Astrocyte of the cerebellum (primary cell): ENCODE measurements around the gene SLMAP.

Experiments
- DNase-seq: peaks from one replicate; pipeline ENCODE4 v3.0.0-alpha.2; 2011; ENCODE audit warnings: low read depth
- H3K4me3 ChIP-seq: 2 replicates; pipeline ENCODE4 v1.5.1; 2011; ENCODE audit warnings: mild to moderate bottlenecking, low read depth, low read length, moderate library complexity
- in situ Hi-C: cut with HindIII; loops from 2 replicates; pipeline ENCODE4 v1.10.0; 2017; ENCODE audit warnings: low sequenced_read_pairs
- TF ChIP-seq, protein P1 (sequence below): IDR thresholded peaks from 2 replicates; pipeline ENCODE4 v1.5.1; 2012; ENCODE audit warnings: low read length, low read depth, moderate library complexity, mild to moderate bottlenecking; ENCODE audit errors: missing control alignments

SLMAP gene

DNA sequence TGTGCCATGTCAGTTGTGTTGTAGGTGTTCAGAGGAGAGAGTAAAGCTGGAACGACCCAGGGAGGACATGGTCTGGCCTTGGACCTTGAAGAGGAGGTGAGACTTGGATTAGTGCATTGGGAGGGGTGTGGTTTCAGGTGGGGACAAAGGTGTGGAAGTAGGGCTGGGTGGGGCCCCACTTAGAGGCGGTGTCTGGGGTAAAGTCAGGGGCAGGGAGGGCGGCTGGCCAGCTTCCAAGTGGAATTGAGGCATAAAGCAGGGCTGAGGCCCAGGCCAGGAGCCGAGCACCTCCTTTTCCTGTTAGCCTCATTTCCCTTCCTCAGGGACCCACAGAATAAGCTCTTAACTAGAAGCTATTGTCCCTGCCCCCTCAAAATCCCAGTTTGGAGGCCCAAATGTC, 215.9 kb downstream of the SLMAP start:
- DNase-seq, result no peak
- TF ChIP-seq, protein P1, sequence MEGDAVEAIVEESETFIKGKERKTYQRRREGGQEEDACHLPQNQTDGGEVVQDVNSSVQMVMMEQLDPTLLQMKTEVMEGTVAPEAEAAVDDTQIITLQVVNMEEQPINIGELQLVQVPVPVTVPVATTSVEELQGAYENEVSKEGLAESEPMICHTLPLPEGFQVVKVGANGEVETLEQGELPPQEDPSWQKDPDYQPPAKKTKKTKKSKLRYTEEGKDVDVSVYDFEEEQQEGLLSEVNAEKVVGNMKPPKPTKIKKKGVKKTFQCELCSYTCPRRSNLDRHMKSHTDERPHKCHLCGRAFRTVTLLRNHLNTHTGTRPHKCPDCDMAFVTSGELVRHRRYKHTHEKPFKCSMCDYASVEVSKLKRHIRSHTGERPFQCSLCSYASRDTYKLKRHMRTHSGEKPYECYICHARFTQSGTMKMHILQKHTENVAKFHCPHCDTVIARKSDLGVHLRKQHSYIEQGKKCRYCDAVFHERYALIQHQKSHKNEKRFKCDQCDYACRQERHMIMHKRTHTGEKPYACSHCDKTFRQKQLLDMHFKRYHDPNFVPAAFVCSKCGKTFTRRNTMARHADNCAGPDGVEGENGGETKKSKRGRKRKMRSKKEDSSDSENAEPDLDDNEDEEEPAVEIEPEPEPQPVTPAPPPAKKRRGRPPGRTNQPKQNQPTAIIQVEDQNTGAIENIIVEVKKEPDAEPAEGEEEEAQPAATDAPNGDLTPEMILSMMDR, result no peak
- in situ Hi-C loops, result no loop called here
- no peak overlapping the region for H3K4me3 ChIP-seq

DNA sequence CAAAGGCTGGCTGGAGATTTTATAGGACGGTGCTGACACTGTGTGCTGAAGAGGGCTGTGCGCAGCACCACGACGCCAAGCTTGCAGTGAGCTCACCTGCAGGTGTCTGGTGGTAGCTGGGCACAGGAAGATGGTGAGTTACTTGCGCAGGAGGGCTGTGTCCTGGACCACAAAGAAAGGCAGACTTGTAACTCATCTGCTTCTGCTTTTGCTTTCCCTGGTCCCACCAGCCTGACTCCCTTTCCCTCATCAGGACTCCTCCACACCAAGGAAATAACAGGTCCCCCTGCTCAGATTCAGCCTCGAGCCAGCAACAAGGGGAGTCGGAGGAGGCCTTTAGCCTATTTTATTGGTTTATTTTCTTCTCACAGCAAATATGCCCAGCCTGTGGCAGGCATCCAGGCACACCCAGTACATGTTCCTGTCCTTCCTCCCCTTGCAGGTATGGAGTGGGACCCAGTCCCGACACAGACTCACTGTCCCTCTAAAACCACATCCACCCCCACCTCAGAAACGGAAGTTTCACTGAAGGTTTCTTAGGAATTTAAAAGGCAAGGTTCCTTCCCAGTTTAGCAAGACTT, 216.5 kb downstream of the SLMAP start:
- DNase-seq, result no peak
- TF ChIP-seq, protein P1, result no peak
- H3K4me3 ChIP-seq, result no peak overlapping the region
- in situ Hi-C loops, result no loop called here

DNA sequence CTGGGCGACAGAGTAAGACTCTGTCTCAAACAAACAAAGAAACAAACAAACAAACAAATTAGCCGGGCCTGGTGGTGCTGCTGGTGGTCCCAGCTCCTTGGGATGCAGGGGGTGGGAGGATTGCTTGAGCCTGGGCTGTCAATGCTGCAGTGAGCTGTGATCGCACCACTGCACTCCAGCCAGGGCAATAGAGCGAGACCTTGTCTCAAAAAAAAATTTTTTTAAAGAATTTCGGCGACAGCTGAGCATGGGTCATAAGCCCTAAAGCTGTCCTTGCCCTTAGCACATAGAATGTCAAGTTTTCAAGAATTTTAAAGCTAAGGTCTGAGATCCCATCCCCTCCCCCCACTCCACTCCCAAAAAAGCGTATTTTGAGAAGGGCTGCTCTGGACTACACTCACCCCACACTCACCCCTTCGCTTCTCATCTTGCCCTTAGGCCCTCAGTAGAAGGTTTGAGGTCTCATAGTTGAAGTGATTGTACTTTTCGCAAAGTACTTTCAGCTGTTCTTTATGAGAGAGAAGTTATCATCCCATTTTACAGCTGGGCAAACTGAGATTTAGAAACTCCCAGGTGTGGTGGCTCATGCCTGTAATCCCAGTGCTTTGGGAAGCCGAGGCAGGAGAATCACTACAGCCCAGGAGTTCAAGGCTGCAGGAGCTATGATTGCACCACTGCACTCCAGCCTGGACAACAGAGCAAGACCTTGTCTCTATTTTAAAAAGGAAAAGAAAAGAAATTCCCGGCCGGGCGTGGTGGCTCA, 217.8 kb downstream of the SLMAP start:
- TF ChIP-seq, protein P1, result no peak
- DNase-seq, result no peak
- no peak overlapping the region for H3K4me3 ChIP-seq
- in situ Hi-C loops, result no loop called here

DNA sequence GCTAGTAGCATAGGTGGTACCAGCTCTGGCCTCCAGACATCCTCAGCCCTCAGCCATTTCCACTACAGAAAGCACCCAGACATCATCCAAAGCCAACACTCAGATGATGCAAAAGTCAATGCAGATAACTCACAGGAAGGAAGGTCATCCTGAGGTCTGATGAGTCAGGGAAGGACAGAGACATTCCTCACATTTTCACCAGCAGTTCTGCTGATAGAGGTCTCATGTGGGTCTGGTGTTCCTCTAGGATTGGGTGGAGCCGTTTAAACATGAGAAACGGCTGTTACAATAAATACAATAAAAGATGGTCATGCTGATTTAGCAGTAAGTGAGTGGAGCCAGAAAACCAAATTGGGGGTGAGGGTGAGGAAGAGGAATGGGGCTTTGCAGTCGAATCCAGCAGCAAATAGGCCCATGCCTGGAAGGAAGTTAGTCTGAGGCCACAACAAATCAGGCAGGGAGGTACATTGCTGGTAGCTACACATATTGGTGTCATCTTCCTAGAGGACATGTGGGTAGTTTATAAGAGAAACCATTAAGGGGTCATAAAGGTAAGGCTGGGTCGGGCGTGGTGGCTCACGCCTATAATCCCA, 218.8 kb downstream of the SLMAP start:
- in situ Hi-C loops, result no loop called here
- DNase-seq, result peak; percentile 51
- TF ChIP-seq, protein P1, result no peak
- no peak overlapping the region for H3K4me3 ChIP-seq

DNA sequence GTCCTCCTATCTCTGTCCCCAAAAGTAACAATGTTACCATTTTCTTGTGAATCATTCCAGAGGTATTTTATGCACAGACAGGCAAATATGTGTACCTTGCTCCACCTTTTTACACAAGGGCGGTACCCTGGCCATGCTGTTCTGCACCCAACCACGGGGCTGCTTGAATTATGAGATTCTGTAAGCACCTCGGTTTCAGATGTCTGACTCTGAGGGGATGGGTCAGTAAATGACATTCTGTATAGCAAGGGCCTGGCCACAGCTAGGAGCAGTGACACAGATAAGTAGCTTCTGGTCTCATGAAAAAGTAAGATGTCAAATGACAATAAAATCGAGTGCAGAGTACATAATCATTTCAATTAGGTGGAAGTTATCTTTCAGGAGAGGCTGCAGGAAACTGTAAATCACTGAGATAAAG, 221.7 kb downstream of the SLMAP start:
- in situ Hi-C loops, result no loop called here
- TF ChIP-seq, protein P1, result no peak
- H3K4me3 ChIP-seq, result no peak overlapping the region
- DNase-seq, result no peak

DNA sequence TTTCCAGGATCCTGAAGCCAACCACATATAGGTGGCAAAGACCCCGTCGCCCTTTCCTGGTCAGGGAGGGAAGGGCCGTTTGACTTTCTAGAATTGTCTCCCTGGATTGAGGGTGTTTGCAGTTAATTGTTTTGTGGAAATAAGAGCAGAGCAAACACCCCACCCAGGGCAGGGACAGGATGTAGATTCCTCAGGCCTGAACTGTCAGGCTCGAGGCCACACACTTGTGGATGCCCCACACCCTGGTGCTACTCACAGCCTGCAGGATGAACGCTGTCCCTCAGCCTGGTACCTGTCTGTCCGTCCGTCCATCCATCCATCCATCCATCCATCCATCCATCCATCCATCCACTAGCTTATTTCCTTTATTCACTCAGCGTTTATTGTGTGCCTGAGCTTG, 222.2 kb downstream of the SLMAP start:
- H3K4me3 ChIP-seq, result no peak overlapping the region
- TF ChIP-seq, protein P1, result no peak
- DNase-seq, result no peak
- in situ Hi-C loops, result no loop called here
